Subcutaneous adipose tissue (tissue), 4 donors: ENCODE measurements around the gene HS6ST3. TPM values are rescaled to one million over a fixed set of nuclear protein-coding genes. Genes with fewer than 3 reads are reported as not detected.

Experiments used
- total RNA-seq, 4 donors: library from RNA; depleted of rRNA; stranded (reverse); fragments of >200 nt; gene quantifications; one replicate each; pipeline ENCODE4 v1.1.0, GENCODE V29; 2016
- TF ChIP-seq, protein P1 (sequence below): fragments of 450-650 bp; IDR thresholded peaks from one replicate; pipeline ENCODE4 v1.5.1; 2016; ENCODE audit warnings: low read depth, mild to moderate bottlenecking, control low read depth, antibody characterized with exemption, moderate library complexity

The HS6ST3 gene
- total RNA-seq, 4 donors from 2014 or later: 0.33 to 1.3 (median 0.99) TPM

DNA sequence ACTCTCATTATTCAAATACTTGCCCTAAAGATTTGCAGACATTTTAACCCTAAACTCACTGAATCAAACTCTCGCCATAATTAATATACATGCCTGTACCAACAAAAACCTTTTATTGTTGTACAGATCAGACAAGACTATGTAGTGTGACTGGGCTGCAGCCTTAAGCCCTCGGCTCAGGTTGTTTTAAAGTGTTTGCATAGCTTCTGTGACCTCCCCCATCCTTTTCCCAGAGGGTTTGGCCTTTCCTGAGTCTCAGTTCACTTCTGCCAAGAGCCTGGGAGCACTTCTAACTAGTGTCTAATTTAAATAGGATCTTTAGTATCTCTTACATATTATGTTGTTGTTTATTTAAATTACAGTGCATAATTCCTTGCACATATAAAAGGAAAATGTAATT lies 158.2 kb downstream of the HS6ST3 start:
- TF ChIP-seq, protein P1, sequence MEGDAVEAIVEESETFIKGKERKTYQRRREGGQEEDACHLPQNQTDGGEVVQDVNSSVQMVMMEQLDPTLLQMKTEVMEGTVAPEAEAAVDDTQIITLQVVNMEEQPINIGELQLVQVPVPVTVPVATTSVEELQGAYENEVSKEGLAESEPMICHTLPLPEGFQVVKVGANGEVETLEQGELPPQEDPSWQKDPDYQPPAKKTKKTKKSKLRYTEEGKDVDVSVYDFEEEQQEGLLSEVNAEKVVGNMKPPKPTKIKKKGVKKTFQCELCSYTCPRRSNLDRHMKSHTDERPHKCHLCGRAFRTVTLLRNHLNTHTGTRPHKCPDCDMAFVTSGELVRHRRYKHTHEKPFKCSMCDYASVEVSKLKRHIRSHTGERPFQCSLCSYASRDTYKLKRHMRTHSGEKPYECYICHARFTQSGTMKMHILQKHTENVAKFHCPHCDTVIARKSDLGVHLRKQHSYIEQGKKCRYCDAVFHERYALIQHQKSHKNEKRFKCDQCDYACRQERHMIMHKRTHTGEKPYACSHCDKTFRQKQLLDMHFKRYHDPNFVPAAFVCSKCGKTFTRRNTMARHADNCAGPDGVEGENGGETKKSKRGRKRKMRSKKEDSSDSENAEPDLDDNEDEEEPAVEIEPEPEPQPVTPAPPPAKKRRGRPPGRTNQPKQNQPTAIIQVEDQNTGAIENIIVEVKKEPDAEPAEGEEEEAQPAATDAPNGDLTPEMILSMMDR: no peak

DNA sequence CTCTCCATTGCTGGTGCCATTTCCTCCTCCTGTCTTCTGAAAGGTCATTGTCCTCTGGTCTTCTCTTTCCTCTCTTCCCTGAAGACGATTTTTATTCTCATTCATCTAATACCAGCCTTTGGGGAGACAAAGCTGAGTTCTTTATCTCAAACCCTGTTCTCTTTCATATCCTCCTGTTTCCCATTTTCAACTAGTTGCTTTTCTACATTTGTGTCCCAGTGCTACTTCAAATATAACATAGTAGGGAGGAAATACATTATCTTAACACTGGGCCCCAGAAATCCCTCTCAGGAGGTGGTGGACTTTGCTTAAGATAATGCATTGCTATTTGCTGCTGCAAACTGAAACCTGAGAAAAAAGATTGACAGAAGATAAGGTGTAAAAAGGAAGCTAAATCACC lies 159.1 kb downstream of the HS6ST3 start:
- TF ChIP-seq, protein P1: no peak

DNA sequence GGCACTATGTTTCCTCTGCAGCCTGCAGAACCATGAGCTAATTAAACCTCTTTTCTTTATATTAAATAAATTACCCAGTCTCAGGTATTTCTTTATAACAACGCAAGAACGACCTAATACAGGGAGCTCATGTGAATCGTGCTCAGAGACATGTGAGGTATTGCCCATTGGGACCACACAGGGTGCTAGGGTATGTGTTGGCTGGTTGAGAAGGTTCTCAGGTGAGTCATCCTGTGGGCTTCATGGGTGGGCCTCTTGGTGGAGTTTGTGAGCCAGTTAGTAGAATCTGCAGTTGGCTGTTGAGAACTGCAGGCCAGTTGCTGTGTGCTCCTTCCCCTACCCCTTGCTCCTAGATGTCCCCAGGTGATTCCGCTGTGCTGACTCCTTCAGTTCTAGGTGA lies 163.0 kb downstream of the HS6ST3 start:
- TF ChIP-seq, protein P1: no peak

DNA sequence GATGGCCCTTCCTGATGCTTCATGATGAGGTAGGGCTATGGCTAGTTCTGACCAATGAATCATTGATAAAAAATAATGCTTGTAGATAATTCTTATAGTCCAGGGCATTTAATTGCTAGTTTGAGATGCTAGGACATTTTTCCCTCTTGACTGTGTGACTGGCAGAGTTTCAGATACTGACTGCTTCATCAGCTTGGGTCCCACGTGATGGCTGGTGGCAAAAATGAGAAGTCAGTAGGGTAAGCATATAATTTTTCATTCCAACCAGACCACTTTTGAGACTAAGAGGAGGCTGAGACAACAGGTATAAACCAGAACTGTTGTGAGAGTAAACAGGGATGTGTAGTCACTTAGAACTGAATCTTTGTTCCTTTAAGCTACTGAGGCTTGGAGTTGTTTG lies 183.3 kb downstream of the HS6ST3 start:
- TF ChIP-seq, protein P1: no peak

DNA sequence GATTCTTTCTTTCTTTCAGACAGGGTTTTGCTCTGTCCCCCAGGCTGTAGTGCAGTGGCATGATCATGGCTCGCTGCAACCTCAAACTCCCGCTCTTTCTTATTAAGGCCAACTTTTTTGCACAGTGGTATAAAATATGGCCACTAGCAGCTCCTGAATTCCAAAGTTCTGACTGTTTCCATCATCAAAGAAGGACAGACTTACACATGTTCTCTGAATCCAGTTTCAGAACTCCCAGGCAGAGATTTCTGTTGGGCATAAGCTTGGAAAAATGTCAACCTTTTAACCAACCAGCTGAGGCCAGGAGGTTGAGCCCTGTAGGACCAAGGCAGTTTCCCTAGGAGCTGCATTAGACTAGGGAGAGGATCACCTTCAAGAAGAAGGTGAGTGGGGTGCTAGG lies 184.1 kb downstream of the HS6ST3 start:
- TF ChIP-seq, protein P1: no peak

DNA sequence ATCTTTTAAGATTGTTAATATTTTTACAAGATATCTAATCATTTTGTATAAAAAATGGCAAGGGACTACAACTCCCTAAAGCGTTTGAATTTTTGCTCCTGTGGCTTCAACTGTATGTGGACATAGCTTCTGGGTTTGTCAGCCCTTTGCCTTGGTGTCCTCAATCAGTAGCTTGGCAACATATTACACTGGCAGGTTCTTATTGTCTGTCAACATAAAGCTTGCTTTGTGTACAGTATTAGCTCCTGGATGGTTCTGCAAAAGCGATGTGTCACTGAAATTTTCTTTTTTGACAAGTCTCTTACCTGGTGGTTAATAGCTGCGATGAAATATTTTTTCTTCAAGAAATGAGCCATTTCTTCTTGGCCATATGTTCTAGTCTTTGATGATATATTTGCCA lies 190.0 kb downstream of the HS6ST3 start:
- TF ChIP-seq, protein P1: no peak

DNA sequence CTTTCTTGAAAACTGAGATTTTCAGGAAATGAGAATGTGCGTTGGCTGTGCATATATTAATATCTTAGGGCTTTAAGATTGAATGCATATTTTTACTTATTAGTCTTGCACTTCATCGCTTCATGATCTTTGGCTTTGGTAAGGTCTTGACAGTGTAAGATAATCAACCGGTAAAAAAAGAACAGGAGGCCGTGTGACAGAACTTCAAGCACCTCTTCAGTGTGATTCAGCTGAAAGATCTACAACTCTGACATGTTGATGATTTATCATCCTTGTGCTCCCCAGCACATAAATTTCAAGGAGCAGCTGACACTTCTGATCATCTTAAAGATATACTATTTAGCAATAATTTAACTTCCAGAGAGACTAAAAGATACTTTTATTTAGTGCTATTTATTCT lies 195.1 kb downstream of the HS6ST3 start:
- TF ChIP-seq, protein P1: no peak
